HG03139 (cell line): ENCODE data around the gene MACC1.

Experiments used
- ATAC-seq: cut with Tn5 transposase; IDR thresholded peaks from one replicate; pipeline ENCODE4 v1.9.1; 2021; ENCODE audit not compliant: unreplicated experiment

Gene MACC1

GRCh38 chr7:20229646-20230500 is 12.7 kb upstream of the MACC1 start:
- ATAC-seq = no peak

GRCh38 chr7:20229081-20229480 is 11.9 kb upstream of the MACC1 start:
- no peak for ATAC-seq

GRCh38 chr7:20228654-20229053 is 11.5 kb upstream of the MACC1 start:
- no peak for ATAC-seq

- ATAC-seq = no peak
Observed at GRCh38 chr7:20227291-20227795, 10.2 kb upstream of the MACC1 start.

GRCh38 chr7:20226860-20227259 is 9.7 kb upstream of the MACC1 start:
- ATAC-seq = no peak

GRCh38 chr7:20225384-20225783 is 8.2 kb upstream of the MACC1 start:
- ATAC-seq = no peak

GRCh38 chr7:20224025-20224424 is 6.8 kb upstream of the MACC1 start:
- no peak for ATAC-seq

GRCh38 chr7:20223356-20223755 is 6.2 kb upstream of the MACC1 start:
- ATAC-seq = no peak

- ATAC-seq = no peak
Observed at GRCh38 chr7:20222219-20222828, 5.1 kb upstream of the MACC1 start.

GRCh38 chr7:20220921-20221547 is 3.9 kb upstream of the MACC1 start:
- no peak for ATAC-seq

GRCh38 chr7:20220293-20220761 is 3.1 kb upstream of the MACC1 start:
- ATAC-seq = peak; percentile 22

GRCh38 chr7:20219446-20220292 is 2.5 kb upstream of the MACC1 start:
- peak; percentile 71 for ATAC-seq

GRCh38 chr7:20219062-20219445 is 1.9 kb upstream of the MACC1 start:
- ATAC-seq = no peak

GRCh38 chr7:20218279-20218678 is 1.1 kb upstream of the MACC1 start:
- no peak for ATAC-seq

- no peak for ATAC-seq
Observed at GRCh38 chr7:20216406-20217036, 663 bp downstream of the MACC1 start.

GRCh38 chr7:20214921-20215669 is 2.1 kb downstream of the MACC1 start:
- ATAC-seq = no peak

GRCh38 chr7:20214132-20214531 is 3.1 kb downstream of the MACC1 start:
- ATAC-seq = no peak

- no peak for ATAC-seq
Observed at GRCh38 chr7:20213378-20213777, 3.8 kb downstream of the MACC1 start.

- ATAC-seq = no peak
Observed at GRCh38 chr7:20211376-20211775, 5.8 kb downstream of the MACC1 start.
